Neural progenitor cell (in vitro differentiated cells): Measurements from ENCODE around the gene SS18L1.

Experiments used
- CTCF ChIP-seq: fragments of 200-600 bp; sonication (generic); IDR thresholded peaks from 2 replicates; pipeline ENCODE4 v1.5.1; 2017; ENCODE audit warnings: antibody characterized with exemption, mild to moderate bottlenecking
- EZH2 ChIP-seq: fragments of 200-600 bp; sonication (generic); IDR thresholded peaks from 2 replicates; pipeline ENCODE4 v1.6.1; 2017; ENCODE audit warnings: antibody characterized with exemption, mild to moderate bottlenecking, moderate library complexity
- EZH2phosphoT487 ChIP-seq: fragments of 200-600 bp; sonication (generic); IDR thresholded peaks from 2 replicates; pipeline ENCODE4 v1.6.1; 2017; ENCODE audit warnings: antibody characterized with exemption

- peak; percentile 92 for TF ChIP-seq CTCF
- no peak for TF ChIP-seq EZH2phosphoT487
- no peak for TF ChIP-seq EZH2
Observed at GRCh38 chr20:62136283-62137091, 7.1 kb upstream of the SS18L1 start.
